PFSK-1 (cell line): ENCODE measurements around the gene EID2.

Experiments
- FOXP2 ChIP-seq: optimal IDR thresholded peaks from 2 replicates; pipeline ENCODE3; 2011; ENCODE audit warnings: borderline replicate concordance, control low read depth, inconsistent platforms; ENCODE audit not compliant: insufficient read depth; ENCODE audit errors: extremely low read length, extremely low read depth
- POLR2AphosphoS5 ChIP-seq: IDR thresholded peaks from 2 replicates; pipeline ENCODE4 v1.6.1; 2012; ENCODE audit warnings: low read depth, mild to moderate bottlenecking, control low read depth, low read length, moderate library complexity
- SIN3A ChIP-seq: IDR thresholded peaks from 2 replicates; pipeline ENCODE4 v1.6.1; 2012; ENCODE audit warnings: mild to moderate bottlenecking, low read length, moderate library complexity, borderline replicate concordance; ENCODE audit not compliant: insufficient read depth
- TAF1 ChIP-seq: IDR thresholded peaks from 2 replicates; pipeline ENCODE4 v1.6.1; 2012; ENCODE audit warnings: low read length, control low read depth, borderline replicate concordance; ENCODE audit not compliant: insufficient read depth
- TF ChIP-seq, protein P1 (sequence below), 2 experiments: IDR thresholded peaks; 2 replicates each; pipeline versions ENCODE4 v1.6.1 to v1.8.0; 2011 to 2012; ENCODE audit warnings: low read depth in 2 of 2, low read length in 2 of 2, control low read depth in 1 of 2, inconsistent platforms in 1 of 2, mild to moderate bottlenecking in 1 of 2, moderate library complexity in 1 of 2; ENCODE audit not compliant: insufficient read depth in 1 of 2

Gene EID2

DNA sequence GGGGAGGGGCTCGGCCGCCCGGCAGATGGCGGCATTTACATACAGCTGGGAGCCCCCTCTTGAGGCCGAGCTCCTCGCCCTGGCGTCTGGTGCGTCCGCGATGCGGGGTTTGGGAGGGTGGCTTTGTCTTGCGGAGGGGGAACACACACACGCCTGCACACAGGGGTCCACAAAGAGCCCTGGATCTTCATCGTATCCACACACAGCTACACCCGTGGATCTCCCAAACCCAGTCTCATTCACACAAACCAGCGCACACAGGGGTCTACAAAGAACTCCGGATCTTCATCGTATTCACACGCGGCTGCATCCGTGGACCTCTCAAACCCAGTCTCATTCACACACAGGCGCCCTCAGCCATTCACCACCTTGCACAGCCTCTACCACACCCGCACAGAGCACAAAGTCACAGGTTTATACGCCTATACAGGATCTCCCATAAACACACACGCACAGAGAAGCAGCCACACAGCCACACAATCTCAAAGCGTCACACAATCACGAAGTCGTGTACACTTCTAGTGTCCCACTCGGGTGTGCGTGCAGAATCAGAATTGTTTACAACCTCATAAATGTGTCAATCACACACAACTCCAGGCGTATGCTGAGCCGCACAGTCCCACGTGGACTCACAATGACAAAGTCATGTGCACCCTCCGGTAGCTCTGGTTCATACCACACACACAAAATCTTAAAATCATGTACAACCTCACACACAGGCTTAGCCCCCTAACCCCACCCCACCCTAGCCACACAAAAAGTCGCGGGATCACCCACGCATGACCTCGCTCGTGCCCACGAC, 41.8 kb downstream of the EID2 start:
- TF ChIP-seq FOXP2: peak; percentile 38
- no peak for TF ChIP-seq TAF1

DNA sequence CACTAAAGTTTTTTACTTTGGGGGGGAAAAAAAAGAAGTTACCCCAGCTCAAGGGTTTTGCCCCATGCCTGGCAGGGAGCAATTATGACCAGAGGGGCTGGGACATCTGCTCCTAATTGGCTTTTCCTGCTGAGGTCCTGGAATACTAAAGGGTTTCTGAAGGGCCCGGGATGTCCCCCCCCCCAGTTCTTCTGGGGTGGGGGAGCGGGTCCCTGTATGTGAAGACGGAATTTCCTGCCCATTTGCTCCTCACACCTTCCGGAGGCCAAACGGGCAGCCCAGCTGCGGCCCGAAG, 42.3 kb downstream of the EID2 start:
- TF ChIP-seq POLR2AphosphoS5 (no peak), TAF1 (no peak), FOXP2 (no peak)

DNA sequence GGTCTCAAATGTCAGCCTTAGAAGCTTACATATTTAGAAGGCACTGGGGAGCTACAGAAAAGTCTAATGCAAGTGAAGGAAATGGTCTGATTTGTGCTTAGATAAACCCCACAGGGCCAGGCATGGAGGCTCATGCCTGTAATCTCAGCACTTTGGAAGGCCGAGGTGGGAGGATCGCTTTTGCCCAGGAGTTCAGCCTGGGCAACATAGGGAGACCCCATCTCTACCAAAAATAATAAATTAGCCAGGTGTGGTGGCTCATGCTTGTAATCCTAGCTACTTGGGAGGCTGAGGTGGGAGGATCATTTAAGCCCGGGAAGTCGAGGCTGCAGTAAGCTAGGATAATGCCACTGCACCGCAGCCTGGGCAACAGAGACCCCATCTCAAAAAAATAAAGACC, 43.9 kb downstream of the EID2 start:
- TF ChIP-seq SIN3A (no peak), POLR2AphosphoS5 (no peak), FOXP2 (no peak), TAF1 (no peak)
- TF ChIP-seq, protein P1, sequence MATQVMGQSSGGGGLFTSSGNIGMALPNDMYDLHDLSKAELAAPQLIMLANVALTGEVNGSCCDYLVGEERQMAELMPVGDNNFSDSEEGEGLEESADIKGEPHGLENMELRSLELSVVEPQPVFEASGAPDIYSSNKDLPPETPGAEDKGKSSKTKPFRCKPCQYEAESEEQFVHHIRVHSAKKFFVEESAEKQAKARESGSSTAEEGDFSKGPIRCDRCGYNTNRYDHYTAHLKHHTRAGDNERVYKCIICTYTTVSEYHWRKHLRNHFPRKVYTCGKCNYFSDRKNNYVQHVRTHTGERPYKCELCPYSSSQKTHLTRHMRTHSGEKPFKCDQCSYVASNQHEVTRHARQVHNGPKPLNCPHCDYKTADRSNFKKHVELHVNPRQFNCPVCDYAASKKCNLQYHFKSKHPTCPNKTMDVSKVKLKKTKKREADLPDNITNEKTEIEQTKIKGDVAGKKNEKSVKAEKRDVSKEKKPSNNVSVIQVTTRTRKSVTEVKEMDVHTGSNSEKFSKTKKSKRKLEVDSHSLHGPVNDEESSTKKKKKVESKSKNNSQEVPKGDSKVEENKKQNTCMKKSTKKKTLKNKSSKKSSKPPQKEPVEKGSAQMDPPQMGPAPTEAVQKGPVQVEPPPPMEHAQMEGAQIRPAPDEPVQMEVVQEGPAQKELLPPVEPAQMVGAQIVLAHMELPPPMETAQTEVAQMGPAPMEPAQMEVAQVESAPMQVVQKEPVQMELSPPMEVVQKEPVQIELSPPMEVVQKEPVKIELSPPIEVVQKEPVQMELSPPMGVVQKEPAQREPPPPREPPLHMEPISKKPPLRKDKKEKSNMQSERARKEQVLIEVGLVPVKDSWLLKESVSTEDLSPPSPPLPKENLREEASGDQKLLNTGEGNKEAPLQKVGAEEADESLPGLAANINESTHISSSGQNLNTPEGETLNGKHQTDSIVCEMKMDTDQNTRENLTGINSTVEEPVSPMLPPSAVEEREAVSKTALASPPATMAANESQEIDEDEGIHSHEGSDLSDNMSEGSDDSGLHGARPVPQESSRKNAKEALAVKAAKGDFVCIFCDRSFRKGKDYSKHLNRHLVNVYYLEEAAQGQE (IDR thresholded peaks at IDR 0.05; ENCODE audit: insufficient read depth in 1 of 2, low read depth in 2 of 2, low read length in 2 of 2): no peak

DNA sequence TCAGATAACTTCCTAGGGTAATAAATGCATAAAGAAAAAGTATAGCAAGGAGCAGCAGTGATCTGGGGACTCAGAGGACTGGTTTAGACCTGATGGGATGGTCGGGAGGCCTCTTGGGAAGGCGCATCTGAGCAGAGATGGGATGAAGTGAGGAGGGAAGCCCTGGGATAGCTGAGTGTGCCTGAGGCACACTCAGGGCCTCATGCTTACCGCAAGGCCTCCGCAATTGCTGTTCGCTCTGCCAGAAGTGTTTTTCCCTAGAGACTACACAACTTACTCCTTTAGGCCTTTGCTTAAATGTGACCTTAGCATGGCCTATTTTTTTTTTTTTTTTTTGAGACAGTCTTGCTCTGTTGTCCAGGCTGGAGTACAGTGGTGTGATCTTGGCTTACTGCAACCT, 45.3 kb downstream of the EID2 start:
- TF ChIP-seq POLR2AphosphoS5 (no peak), SIN3A (no peak), TAF1 (no peak), FOXP2 (no peak)
- TF ChIP-seq, protein P1 (IDR thresholded peaks at IDR 0.05; ENCODE audit: insufficient read depth in 1 of 2, low read depth in 2 of 2, low read length in 2 of 2): no peak

DNA sequence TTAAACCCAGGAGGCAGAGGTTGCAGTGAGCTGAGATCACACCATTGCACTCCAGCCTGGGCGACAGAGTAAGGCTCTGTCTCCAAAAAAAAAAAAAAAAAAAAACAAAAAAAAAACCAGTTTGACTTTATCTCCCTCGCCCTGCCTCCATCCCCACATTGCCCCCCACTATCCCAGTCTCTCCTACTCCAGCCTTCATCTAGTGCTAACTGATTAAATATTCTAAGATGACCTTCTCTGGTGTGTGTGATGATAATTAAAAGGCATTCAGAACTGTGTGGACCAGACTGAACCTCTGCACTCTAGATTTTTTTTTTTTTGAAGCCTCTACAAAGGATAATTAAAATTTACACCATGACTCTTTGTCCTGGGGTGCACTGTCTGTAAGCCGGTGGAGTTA, 47.2 kb downstream of the EID2 start:
- TF ChIP-seq FOXP2: no peak
- TF ChIP-seq POLR2AphosphoS5: no peak
- no peak for TF ChIP-seq TAF1
- no peak for TF ChIP-seq SIN3A
- TF ChIP-seq, protein P1 (IDR thresholded peaks at IDR 0.05; ENCODE audit: insufficient read depth in 1 of 2, low read depth in 2 of 2, low read length in 2 of 2): no peak

DNA sequence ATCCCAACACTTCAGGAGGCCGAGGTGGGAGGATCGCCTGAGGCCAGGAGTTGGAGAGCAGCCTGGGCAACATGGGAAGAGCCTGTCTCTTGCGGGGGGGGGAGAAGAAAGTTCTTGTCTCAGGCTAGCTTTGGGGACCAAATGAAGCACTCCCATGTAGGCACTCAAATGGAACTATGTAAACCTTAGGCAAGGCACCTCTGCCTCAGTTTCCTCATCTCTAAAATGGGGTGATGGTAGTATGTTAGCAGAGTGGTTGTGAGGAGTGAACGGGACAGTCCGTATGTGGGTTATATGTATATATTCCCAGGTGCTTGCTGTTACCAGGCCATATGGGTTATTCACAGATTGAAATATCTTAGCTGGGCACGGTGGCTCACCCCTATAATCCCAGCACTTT, 47.7 kb downstream of the EID2 start:
- TF ChIP-seq POLR2AphosphoS5 (no peak), FOXP2 (no peak), TAF1 (no peak), SIN3A (no peak)
- TF ChIP-seq, protein P1 (IDR thresholded peaks at IDR 0.05; ENCODE audit: insufficient read depth in 1 of 2, low read depth in 2 of 2, low read length in 2 of 2): no peak
